Measurements from ENCODE around the gene ITPR1.

Gene ITPR1

GRCh38 chr3:4855676-4856075 is 362.5 kb downstream of the ITPR1 start:
- DNase-seq (ENCODE audit: low read depth), result no peak

DNA sequence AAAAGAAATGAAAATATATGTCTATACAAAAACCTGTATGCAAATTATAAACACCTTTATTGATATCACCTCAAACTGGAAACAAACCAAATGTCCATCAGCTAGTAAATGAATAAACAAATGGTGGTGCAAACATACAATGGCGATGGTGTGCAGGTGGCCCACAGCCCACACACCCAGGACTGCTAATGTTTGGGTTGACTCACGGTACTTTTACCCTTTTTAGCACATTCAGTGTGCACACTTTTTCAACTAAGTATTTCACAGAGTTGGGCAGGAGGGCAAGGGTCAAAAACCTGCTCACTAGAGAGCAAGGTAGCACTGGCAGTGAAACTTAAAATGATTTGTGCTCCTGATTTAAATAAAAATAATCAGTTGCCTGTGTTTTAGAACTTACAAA is 363.0 kb downstream of the ITPR1 start:
- DNase-seq (ENCODE audit: low read depth), result no peak

DNA sequence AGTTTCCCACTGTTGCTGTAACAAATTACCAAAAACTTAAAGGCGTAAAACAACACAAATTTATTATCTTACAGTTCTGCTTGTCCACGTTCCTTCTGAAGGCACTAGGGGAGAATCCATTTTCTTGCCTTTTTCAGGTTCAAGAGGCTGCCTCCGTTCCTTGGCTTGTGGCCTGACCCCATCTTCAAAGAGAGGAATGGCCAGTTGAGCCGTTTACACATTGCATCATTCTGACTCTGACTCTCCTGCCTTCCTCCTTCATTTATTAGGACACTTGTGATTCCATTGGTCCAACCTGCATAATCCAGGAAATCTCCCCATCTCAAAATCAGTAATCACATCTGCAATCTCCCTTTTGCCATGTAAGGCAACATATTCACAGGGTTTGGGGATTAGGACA is 363.4 kb downstream of the ITPR1 start:
- no peak for DNase-seq (ENCODE audit: low read depth)

DNA sequence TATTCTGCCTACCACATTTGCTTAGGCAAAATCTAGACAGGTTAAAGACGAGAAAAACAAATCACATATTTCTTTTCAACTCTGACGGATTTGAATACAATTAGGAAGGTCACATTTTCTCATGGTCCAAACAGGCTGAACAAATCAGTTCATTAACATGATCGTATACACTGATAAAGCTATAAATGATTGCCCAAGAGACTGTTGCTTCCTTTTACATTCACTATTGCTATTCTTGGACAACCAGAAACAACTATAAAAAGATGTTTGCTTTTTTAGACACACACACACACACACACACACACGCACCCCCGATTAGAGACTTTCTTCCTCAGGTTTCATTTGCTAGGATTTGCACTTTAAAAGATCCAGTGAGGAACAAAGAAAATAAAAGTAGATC is 363.8 kb downstream of the ITPR1 start:
- no peak for DNase-seq (ENCODE audit: low read depth)

GRCh38 chr3:4859788-4860187 is 366.6 kb downstream of the ITPR1 start:
- DNase-seq (ENCODE audit: low read depth), result no peak

GRCh38 chr3:4862973-4863372 is 369.8 kb downstream of the ITPR1 start:
- DNase-seq (ENCODE audit: low read depth), result no peak

- DNase-seq (ENCODE audit: low read depth), result no peak
These were observed 371.4 kb downstream of the ITPR1 start for GRCh38 chr3:4864503-4864902.

DNA sequence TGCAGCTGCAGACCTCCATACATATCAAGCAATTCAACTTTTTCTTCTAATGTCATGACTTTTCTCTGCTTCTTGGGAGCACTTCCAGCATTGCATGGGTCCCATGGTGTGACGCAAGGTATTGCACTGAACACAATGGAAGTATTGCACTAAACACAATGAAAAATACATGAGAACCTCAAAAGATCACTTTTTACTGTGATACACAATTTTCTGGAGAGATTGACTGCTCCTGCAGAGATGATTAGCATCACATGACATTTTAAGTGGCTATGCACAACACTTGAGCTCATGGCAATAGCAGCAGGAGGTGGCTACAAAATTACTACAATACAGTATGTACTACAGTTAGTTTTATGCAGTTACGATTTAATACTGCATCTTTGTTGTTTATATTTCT is 372.6 kb downstream of the ITPR1 start:
- no peak for DNase-seq (ENCODE audit: low read depth)

GRCh38 chr3:4866866-4867265 is 373.7 kb downstream of the ITPR1 start:
- DNase-seq (ENCODE audit: low read depth), result no peak

GRCh38 chr3:4877173-4877787 is 384.1 kb downstream of the ITPR1 start:
- DNase-seq (ENCODE audit: low read depth), result no peak

DNA sequence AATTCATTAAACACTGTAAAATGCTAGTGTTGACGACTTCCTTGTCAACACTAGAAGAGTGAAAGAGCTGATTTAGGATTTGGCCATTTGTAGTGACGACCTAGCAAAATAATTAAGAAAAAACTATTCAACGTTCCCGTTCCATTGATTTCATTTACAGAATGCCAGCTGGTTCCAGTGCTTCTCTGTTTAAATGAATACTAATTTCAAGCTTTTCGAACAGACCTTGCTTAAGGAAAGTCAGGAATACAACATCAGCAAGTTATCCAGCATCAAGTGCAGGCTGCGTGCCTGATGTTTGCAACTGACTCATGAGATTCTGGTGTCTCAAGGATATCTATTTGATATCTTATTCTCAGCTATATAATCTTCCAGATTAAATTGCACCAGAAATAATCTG is 387.7 kb downstream of the ITPR1 start:
- DNase-seq (ENCODE audit: low read depth), result no peak

DNA sequence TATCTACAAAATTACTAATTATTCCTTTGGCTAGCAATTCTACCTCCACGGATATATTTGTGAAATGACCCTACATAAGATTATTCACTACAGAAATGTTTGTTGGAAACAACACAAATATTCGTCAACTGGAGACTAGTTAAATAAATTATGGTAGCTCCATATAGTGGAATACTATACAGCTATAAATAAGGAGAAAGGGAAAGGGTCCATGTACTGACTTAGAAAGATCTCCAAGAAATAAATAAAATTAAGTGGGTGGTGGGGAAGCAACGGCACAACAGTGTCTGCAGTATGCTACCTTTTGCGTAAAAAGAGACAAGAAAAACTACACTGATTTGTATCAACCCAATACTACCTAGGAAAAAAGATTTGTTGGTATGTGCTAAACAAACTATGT is 389.4 kb downstream of the ITPR1 start:
- no peak for DNase-seq (ENCODE audit: low read depth)

DNA sequence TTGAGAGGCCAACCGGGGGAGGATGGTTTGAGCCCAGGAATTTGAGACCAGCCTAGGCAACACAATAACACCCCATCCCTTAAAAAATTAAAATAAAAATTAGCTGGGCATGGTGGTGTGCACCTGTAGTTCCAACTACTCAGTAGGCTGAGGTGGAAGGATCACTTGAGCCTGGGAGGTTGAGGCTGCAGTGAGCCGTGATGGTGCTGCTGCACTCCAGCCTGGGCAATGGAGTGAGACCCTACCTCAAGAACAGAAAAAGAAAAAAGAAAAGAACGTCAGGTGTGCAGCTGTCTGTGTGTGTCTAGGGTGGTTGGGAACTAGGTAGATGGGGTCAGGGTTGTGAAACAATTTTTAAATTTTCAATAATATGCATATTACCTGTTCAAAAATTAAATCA is 389.9 kb downstream of the ITPR1 start:
- DNase-seq (ENCODE audit: low read depth), result no peak

DNA sequence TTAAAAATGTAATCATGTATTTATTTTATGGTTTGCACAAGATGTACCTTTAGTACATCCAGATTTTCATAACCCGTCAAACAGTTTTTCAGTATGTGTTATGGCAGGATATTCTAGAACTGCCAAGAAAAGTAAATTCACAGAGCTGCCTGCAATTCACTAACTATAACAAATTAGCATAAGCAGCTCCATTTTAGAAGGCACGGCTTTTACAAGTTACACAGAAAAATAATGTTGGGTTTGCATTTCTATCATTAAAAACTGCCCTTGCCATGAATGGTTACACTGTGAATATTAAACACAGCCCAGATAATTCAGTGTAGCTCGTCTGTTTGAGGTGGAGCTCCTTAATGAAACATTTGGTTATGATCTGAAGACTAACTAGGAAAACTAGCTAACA is 391.7 kb downstream of the ITPR1 start:
- no peak for DNase-seq (ENCODE audit: low read depth)

GRCh38 chr3:4885316-4885715 is 392.2 kb downstream of the ITPR1 start:
- DNase-seq (ENCODE audit: low read depth), result no peak

DNA sequence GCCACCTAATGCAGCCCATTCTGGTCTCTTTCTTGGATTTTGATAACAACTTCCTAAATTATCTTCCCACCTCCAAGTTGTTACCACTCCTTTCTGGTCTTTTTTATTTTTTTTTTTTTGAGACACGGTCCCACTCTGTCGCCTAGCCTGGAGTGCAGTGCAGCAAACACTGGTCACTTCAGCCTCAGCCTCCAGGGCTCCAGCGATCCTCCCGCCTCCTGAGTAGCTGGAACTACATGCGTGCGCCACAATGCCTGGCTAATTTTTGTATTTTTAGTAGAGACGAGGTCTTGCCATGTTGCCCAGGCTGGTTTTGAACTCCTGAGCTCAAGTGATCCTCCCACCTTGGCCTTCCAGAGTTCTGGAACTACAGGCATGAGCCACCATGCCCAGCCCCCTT is 393.3 kb downstream of the ITPR1 start:
- DNase-seq (ENCODE audit: low read depth), result no peak

GRCh38 chr3:4887177-4887576 is 394.0 kb downstream of the ITPR1 start:
- DNase-seq (ENCODE audit: low read depth), result no peak

DNA sequence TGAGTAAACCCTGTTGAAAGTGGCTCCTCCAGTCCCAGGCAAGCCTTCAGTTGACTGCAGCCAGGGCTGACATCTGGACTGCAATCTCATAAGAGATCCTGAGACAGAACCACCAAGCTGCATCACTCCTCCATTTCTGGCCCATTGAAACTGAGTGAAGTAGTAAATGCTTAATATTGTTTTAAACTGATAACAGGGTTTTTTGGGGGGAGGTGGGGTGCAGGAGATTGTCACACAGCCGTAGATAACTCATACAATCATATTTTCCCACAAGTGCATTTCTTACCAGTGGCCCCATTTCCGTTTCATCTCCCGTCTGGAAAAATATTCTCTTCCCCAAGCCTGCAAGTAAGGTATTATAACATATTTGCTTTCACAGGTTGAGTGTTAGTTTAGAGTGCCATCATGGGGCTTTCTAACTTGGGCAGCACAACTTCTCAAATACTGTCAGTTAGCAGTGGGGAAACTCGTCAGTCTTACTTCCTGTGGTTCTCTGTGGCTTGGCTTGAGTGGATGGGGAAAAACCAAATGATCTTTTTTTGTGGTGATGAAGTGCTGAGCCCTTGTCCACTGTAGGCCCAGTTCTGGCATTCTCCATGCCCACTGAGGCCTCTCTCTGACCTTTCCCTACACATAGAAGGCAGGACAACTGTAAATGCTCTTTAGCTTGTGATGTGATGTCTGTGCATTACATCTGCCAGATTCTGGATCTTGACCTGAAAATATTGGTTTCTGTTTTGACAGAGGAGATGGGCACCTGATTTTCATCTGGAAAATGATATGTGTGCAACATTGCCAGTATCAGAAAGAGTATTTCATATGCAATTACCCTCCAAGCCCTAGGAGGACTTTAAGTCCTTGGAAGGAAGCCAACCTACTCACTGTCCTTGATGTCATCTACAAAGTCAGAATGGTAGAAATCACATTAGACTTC is 396.0 kb downstream of the ITPR1 start:
- no peak for DNase-seq (ENCODE audit: low read depth)

GRCh38 chr3:4889896-4890295 is 396.7 kb downstream of the ITPR1 start:
- no peak for DNase-seq (ENCODE audit: low read depth)

GRCh38 chr3:4894891-4895530 is 401.9 kb downstream of the ITPR1 start:
- DNase-seq (ENCODE audit: low read depth), result no peak

DNA sequence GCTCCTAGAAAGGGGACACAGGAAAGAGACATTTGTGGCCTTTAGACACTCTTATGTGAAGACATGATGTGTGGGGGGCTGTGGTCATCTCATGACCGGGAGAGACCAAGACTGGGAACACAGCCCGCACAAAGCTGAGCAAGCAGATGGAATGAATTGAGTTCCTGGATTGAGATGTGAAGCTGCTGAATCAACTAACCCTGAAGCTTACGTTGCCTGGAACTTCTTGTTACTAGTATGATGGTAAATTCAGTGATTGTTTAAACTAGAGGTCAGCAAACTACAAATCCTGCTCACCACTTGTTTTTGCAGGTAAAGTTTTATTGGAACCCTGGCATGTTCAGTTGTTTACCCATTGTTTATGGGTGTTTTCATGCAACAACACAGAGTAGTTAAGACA is 402.7 kb downstream of the ITPR1 start:
- peak; percentile 28 for DNase-seq (ENCODE audit: low read depth)

Measured in fibroblast of the conjunctiva (primary cell).